Aorta (tissue), 5 donors: Measurements from ENCODE around the gene CNTRL. TPM values are rescaled to one million over a fixed set of nuclear protein-coding genes. Genes with fewer than 3 reads are reported as not detected.
A peak's percentile ranks its signal among the peaks of the same experiment; 100 is the strongest.

Experiments
- ATAC-seq: fragments of 200-7000 bp; cut with Tn5 transposase; one replicate; pipeline ENCODE4 v1.9.1; 2022; ENCODE audit warnings: moderate library complexity; ENCODE audit not compliant: low FRiP score
- DNase-seq, 2 donors: peaks; one replicate each; pipeline ENCODE4 v3.0.0-alpha.2; 2020
- H3K27ac ChIP-seq, 2 donors: one replicate each; pipeline ENCODE4 v1.5.1; 2013; ENCODE audit warnings: low read length in 2 of 2, mild to moderate bottlenecking in 2 of 2, moderate library complexity in 2 of 2, control low read depth in 1 of 2, inconsistent platforms in 1 of 2, low read depth in 1 of 2
- H3K27me3 ChIP-seq, 2 donors: one replicate each; pipeline ENCODE4 v1.6.1; 2013; ENCODE audit warnings: control low read depth in 1 of 2, low read length in 1 of 2, mild to moderate bottlenecking in 1 of 2, moderate library complexity in 1 of 2; ENCODE audit not compliant: insufficient read depth in 2 of 2, control insufficient read depth in 1 of 2
- H3K36me3 ChIP-seq, 2 donors: one replicate each; pipeline ENCODE4 v1.6.1; 2013; ENCODE audit warnings: control low read depth in 1 of 2, low read length in 1 of 2, mild to moderate bottlenecking in 1 of 2; ENCODE audit not compliant: insufficient read depth in 2 of 2, control insufficient read depth in 1 of 2
- H3K4me1 ChIP-seq, 2 donors: one replicate each; pipeline ENCODE4 v1.6.1; 2013; ENCODE audit warnings: low read length in 2 of 2, control low read depth in 1 of 2, mild to moderate bottlenecking in 1 of 2, moderate library complexity in 1 of 2; ENCODE audit not compliant: insufficient read depth in 2 of 2, control insufficient read depth in 1 of 2
- H3K4me3 ChIP-seq, 2 donors: one replicate each; pipeline ENCODE4 v1.5.1; 2013; ENCODE audit warnings: low read length in 2 of 2, control low read depth in 1 of 2, mild to moderate bottlenecking in 1 of 2
- H3K9me3 ChIP-seq: one replicate; pipeline ENCODE4 v1.6.1; 2013; ENCODE audit warnings: mild to moderate bottlenecking, low read length; ENCODE audit not compliant: control insufficient read depth
- WGBS, 2 donors: extraction: QIAGEN DNeasy Blood & Tissue Kit; methylation state at CpG; one replicate each; pipeline ENCODE4 v1.1.7; 2013; 5-methylcytosine and 5-hydroxymethylcytosine counted together
- intact Hi-C, 2 donors: fragments of 100-400 bp; cut with DNase I; formaldehyde crosslinking; loops; one replicate each; pipeline versions ENCODE4 v1.14.2 to v1.15.0; 2022
- polyA plus RNA-seq, 2 donors: library from polyadenylated mRNA; stranded (reverse); fragments of 200-250 nt; gene quantifications; one replicate each; pipeline ENCODE4 v1.2.3, GENCODE V29; 2013
- total RNA-seq, 2 donors: library from RNA; stranded (reverse); fragmentation: NEBNext Ultra II Directional; extraction: Animal tissue kit (Norgen Biotek cat#: 25700); gene quantifications; one replicate each; pipeline ENCODE4 v1.2.1, GENCODE V29; 2021
- donor health status: healthy with polysubstance abuse.
- donor health status: Bipolar disorder and iron deficiency.
- donor health status: DM: no; HTN: no; CAD: no.
- donor health status: DM: no; HTN: no; CAD: no.
- donor health status: DM: yes; HTN: yes; CAD: no.

The CNTRL gene
- total and polyA plus RNA-seq, 4 donors: 9.0 to 25.8 (median 14.7) TPM

DNA sequence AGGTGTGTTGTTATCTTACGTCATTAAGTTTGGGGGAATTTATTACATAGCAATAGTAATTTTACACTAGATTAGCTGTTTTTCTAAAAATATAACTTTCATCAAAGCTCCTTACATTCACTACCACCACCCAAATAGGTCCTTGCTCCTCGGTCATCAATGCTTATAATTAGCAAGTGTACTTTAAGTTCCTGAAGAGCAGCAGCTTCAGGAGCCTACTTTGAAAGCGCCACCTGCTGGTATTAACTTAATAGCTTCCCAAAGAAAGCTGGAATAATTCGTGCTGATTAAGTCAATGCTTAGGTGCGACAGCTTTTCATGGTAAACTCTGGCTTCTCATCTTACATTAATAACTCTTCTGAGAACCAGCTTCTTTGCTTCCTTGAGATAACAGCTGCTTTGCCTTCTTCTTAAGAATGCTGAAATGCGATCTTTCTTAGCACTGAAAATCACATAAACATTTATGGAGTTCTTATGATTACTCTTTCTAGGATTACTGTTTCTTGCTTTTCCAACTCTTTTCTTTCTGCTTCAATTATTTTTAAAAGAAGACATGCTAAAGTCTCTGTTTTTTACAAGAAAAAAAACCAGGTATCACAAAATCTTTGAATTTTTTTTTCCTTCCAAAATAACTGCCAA lies 14.6 kb upstream of the CNTRL start:
- intact Hi-C loops: loop anchor here (2.0 to 5.0 kb wide), 3 partner anchors 73 to 303 kb away; no protein-coding TSS in a partner anchor
- WGBS, 2 donors: 15 to 16% methylated on average over 6 of the region's 6 CpGs
- H3K27me3 ChIP-seq: no peaks in the 10 kb centered on the region
- H3K36me3 ChIP-seq: no peaks in the 10 kb centered on the region
- DNase-seq: no peak
- peak; percentile 72 for ATAC-seq
- H3K4me1 ChIP-seq: no peaks in the 10 kb centered on the region
- H3K9me3 ChIP-seq: no peaks in the 10 kb centered on the region
- no peak overlapping the region for H3K27ac ChIP-seq
- H3K4me3 ChIP-seq: no peak overlapping the region

DNA sequence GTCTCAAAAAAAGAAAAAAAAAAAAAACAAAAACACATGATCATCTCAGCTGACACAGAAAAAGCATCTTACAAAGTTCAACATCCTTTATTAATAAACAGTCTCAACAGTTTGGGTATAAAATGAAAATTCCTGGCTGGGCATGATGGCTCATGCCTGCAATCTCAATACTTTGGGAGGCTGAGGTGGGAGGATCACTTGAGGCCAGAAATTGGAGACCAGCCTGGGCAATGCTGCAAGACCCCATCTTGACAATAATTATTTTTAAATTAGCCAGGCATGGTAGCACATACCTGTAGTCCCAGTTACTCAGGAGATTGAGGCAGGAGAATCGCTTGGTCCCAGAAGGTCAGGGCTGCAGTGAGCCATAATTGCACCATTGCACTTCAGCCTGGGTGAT lies 7.9 kb upstream of the CNTRL start:
- ATAC-seq (no peak), DNase-seq (no peak)
- Histone ChIP-seq H3K27ac (no peak overlapping the region), H3K27me3 (no peaks in the 10 kb centered on the region), H3K9me3 (no peaks in the 10 kb centered on the region), H3K36me3 (no peaks in the 10 kb centered on the region), H3K4me3 (no peak overlapping the region), H3K4me1 (no peaks in the 10 kb centered on the region)
- intact Hi-C loops: no loop called here
- 99 to 100% methylated on average over 1 of the region's 1 CpG for WGBS, 2 donors

DNA sequence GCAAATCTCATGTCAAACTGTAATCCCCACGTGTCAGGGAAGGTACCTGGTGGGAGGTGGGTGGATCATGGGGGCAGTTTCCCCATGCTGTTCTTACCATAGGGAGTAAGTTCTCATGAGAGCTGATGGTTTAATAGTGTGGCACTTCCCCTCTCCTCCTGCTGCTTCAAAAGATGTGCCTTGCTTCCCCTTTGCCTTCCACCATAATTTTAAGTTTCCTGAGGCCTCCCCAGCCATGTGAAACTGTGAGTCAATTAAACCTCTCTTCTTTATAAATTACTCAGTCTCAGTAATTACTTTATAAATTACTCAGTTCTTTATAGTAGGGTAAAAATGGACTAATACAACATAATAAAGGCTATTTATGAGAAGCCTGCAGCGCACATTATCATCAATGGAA lies 7.1 kb upstream of the CNTRL start:
- no peak for DNase-seq
- Histone ChIP-seq H3K27me3 (no peaks in the 10 kb centered on the region), H3K4me1 (no peaks in the 10 kb centered on the region), H3K36me3 (no peaks in the 10 kb centered on the region), H3K9me3 (no peaks in the 10 kb centered on the region), H3K27ac (no peak overlapping the region), H3K4me3 (no peak overlapping the region)
- no peak for ATAC-seq
- 80 to 85% methylated on average over 2 of the region's 2 CpGs for WGBS, 2 donors
- intact Hi-C loops: no loop called here

DNA sequence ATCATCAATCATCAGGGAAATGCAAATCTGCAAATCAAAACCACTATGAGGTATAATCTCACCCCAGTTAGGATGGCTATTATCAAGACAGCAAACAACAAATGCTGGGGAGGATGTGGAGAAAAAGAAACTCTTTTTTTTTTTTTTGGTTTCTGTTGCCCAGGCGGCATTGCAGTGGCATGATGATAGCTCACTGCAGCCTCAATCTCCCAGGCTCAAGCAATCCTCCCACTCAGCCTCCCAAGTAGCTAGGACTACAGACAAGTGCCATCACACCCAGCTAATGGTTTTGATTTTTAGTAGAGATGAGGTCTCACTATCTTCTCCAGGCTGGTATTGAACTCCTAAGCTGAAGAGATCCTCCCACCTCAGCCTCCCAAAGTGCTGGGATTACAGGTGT lies 5.4 kb upstream of the CNTRL start:
- Histone ChIP-seq H3K4me1 (no peaks in the 10 kb centered on the region), H3K4me3 (no peak overlapping the region), H3K27me3 (no peaks in the 10 kb centered on the region), H3K36me3 (no peaks in the 10 kb centered on the region), H3K27ac (no peak overlapping the region), H3K9me3 (no peaks in the 10 kb centered on the region)
- DNase-seq (no peak), ATAC-seq (no peak)
- 94 to 100% methylated on average over 1 of the region's 1 CpG for WGBS, 2 donors
- intact Hi-C loops: no loop called here

DNA sequence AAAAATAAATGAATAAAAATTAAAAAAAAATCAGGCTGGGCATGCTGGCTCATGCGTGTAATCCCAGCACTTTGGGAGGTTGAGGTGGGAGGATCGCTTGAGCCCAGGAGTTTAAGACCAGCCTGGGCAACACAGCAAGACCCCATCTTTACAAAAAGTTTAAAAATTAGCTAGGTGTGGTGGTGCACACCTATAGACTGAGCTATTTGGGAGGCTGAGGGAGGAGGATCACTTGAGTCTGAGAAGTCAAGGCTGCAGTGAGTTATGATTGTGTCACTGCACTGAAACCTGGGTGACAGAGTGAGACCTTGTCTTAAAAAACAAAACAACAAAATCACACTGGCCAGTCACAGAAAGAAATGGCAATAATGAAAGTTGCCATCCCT lies 3.4 kb upstream of the CNTRL start:
- Histone ChIP-seq H3K36me3 (no peaks in the 10 kb centered on the region), H3K9me3 (no peaks in the 10 kb centered on the region), H3K4me3 (peak overlapping the region; percentile 49 to 67), H3K27me3 (no peaks in the 10 kb centered on the region), H3K4me1 (no peaks in the 10 kb centered on the region), H3K27ac (peak overlapping the region; percentile 12 to 47)
- DNase-seq: no peak
- intact Hi-C loops: loop anchor here in 1 of 2 donors (5.0 kb wide), 2 partner anchors 51 to 204 kb away; no protein-coding TSS in a partner anchor
- no peak for ATAC-seq
- WGBS, 2 donors: 93 to 98% methylated on average over 2 of the region's 2 CpGs

DNA sequence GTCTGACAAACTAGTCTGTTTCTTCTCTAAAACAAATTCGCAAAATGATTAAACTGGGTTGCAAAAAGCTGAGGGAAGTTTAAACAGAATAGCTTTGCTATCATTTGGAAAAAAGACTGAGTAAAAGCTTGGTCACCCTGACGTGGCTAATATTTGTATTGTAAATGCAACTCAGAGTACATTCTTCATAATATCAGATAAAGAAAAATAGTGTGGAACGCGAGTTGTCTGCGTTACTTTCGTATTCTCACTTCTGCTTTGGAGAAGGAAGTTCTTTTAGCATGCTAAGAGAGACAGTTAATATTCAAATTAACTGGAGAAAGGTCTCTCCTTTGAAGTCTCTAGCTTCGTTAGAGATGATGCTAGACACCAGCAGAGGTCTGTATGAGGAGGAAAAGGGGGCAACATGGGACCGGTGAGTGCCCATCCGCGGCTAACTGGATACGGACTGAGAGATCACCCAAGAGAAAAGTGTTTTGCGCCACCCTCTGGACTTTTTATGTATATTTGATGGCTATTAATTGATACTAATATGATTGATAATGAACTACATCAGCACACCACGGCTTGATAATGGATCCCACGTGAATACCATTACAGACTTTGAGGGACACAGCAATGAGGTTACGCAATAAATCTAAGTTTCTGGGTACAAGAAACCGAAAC lies 2.9 kb upstream of the CNTRL start:
- Histone ChIP-seq H3K4me3 (peak overlapping the region; percentile 49 to 67), H3K27me3 (no peaks in the 10 kb centered on the region), H3K36me3 (no peaks in the 10 kb centered on the region), H3K4me1 (no peaks in the 10 kb centered on the region), H3K9me3 (no peaks in the 10 kb centered on the region), H3K27ac (peak overlapping the region in 1 of 2 donors; percentile 47)
- intact Hi-C loops: loop anchor here in 1 of 2 donors (5.0 kb wide), 2 partner anchors 50 to 205 kb away; no protein-coding TSS in a partner anchor
- WGBS, 2 donors: 18 to 24% methylated on average over 16 of the region's 16 CpGs
- DNase-seq (peak in 1 of 2 donors; percentile 49), ATAC-seq (no peak)

DNA sequence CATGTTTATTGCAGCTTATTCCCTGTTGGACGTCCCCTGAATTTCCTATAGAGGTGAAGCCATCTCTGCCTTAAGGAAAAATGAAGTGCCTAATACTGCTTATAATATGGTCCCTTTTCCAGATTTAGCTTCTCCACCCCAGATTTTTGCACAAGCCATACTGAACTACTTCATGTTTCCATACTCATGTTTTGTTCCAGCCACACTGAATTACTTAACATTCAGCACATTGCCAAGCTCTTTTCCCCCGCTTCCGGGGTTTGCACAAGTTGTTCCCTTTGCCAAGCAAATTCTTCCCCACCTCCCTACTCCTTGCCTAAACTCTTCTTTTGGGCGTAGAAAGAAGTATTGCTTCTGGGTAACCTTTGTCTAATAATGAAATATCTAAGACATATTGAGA lies 1.7 kb upstream of the CNTRL start:
- Histone ChIP-seq H3K4me1 (no peaks in the 10 kb centered on the region), H3K27me3 (no peaks in the 10 kb centered on the region), H3K9me3 (no peaks in the 10 kb centered on the region), H3K4me3 (peak overlapping the region in 1 of 2 donors; percentile 28), H3K36me3 (no peaks in the 10 kb centered on the region), H3K27ac (no peak overlapping the region)
- intact Hi-C loops: loop anchor here in 1 of 2 donors (5.0 kb wide), 2 partner anchors 49 to 206 kb away; no protein-coding TSS in a partner anchor
- DNase-seq (peak in 1 of 2 donors; percentile 76), ATAC-seq (peak; percentile 49)
- 1 to 6% methylated on average over 4 of the region's 4 CpGs for WGBS, 2 donors

DNA sequence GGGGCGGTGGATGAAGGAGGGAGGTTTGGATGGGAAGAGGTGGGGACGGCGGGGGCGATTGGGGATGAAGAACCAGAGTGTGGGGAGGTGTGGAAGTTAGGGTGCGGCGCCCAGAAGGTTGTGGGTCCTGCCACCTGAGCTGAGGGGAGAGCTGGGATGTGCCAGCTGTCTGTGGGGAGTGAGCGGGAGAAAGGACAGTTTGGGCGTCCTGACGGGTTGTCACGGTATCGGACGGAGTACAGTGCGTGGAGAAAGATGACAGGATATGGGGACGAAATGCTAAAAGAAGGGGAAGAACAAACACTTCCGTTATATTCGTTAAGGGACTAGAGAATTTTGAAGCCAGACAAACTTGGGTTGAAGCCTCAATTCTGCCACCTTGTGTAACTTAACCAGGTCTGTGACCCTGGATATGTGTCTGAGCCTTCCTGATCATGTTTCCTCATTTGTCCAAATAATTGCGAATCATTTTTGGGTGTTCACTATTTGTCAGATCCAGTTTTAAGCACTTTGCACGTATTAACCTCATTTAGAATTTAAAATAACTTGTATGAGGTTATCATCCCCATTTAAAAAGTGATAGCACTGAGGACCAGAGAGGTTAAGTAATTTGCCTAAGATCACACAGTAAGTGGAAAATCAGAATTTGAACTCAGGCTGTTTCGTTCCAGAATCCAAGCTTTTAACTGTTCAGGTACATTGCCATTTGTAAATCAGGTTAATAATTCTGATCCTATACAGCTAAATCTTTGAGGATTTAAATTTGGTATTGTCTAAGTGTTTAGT lies 689 bp downstream of the CNTRL start:
- Histone ChIP-seq H3K27ac (peak overlapping the region in 1 of 2 donors; percentile 50), H3K9me3 (no peaks in the 10 kb centered on the region), H3K36me3 (no peaks in the 10 kb centered on the region), H3K4me1 (no peaks in the 10 kb centered on the region), H3K27me3 (no peaks in the 10 kb centered on the region), H3K4me3 (peak overlapping the region; percentile 3 to 67)
- WGBS, 2 donors: 5% methylated on average over 19 of the region's 19 CpGs
- intact Hi-C loops: no loop called here
- ATAC-seq (no peak), DNase-seq (no peak)
